A673 (cell line): Measurements from ENCODE around the gene ARHGAP21.

ENCODE experiments used
- CTCF ChIP-seq: fragments of 300-800, 200-600 bp; sonication (generic); conservative IDR thresholded peaks from 2 replicates; pipeline ENCODE4 v1.5.1; 2017; ENCODE audit warnings: low read depth, mild to moderate bottlenecking, antibody characterized with exemption, low read length, moderate library complexity, mixed read lengths
- EZH2 ChIP-seq: fragments of 200-600 bp; sonication (generic); IDR thresholded peaks from 2 replicates; pipeline ENCODE4 v1.6.1; 2017; ENCODE audit warnings: borderline replicate concordance, low read depth, mild to moderate bottlenecking, mixed read lengths, antibody characterized with exemption, low read length; ENCODE audit not compliant: poor library complexity, severe bottlenecking

GRCh38 chr10:24730811-24731210, 7.1 kb upstream of the ARHGAP21 start:
- TF ChIP-seq EZH2 = no peak
- no peak for TF ChIP-seq CTCF
